Fibroblast of villous mesenchyme (primary cell): ENCODE data around the gene SKI. TPM values are rescaled to one million over a fixed set of nuclear protein-coding genes. Genes with fewer than 3 reads are reported as not detected.
A peak's percentile ranks its signal among the peaks of the same experiment; 100 is the strongest.

ENCODE experiments used
- DNase-seq: peaks from one replicate; pipeline ENCODE4 v3.0.0-alpha.2; 2010; ENCODE audit warnings: low read depth
- H3K4me3 ChIP-seq: 2 replicates; pipeline ENCODE4 v1.5.1; 2011; ENCODE audit warnings: low read depth, mild to moderate bottlenecking, low read length
- total RNA-seq: library from RNA; depleted of rRNA; stranded (reverse); fragments of >200 nt; gene quantifications from 2 replicates; pipeline ENCODE4 v1.2.3, GENCODE V29; 2012
- TF ChIP-seq, protein P1 (sequence below): IDR thresholded peaks from 2 replicates; pipeline ENCODE4 v1.5.1; 2012; ENCODE audit warnings: low read depth, mild to moderate bottlenecking, low read length; ENCODE audit not compliant: insufficient read depth

Gene SKI
- total RNA-seq, 1 donor, result 26.8 TPM

DNA sequence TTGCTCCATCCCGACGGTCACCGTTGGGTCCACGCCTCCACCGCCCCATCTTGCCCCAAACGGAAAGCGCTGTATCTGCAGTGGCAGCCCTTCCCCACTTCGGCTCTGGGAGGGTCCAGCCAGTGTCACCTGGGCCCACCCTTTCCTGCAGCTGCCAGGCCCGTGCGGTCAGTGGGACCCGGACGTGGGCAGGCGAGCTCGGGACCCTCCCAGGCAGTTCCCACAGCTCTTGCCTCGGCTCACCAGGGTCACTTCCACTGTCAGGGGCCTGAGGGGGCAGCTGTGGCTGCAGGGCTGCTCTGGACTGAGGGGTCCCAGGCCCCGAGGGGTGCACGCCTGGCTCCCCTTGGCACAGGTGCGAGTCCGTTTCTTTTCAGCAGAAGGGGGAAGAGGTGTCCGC, 80.7 kb downstream of the SKI start:
- DNase-seq, result no peak
- no peak overlapping the region for H3K4me3 ChIP-seq
- TF ChIP-seq, protein P1, sequence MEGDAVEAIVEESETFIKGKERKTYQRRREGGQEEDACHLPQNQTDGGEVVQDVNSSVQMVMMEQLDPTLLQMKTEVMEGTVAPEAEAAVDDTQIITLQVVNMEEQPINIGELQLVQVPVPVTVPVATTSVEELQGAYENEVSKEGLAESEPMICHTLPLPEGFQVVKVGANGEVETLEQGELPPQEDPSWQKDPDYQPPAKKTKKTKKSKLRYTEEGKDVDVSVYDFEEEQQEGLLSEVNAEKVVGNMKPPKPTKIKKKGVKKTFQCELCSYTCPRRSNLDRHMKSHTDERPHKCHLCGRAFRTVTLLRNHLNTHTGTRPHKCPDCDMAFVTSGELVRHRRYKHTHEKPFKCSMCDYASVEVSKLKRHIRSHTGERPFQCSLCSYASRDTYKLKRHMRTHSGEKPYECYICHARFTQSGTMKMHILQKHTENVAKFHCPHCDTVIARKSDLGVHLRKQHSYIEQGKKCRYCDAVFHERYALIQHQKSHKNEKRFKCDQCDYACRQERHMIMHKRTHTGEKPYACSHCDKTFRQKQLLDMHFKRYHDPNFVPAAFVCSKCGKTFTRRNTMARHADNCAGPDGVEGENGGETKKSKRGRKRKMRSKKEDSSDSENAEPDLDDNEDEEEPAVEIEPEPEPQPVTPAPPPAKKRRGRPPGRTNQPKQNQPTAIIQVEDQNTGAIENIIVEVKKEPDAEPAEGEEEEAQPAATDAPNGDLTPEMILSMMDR, result no peak

DNA sequence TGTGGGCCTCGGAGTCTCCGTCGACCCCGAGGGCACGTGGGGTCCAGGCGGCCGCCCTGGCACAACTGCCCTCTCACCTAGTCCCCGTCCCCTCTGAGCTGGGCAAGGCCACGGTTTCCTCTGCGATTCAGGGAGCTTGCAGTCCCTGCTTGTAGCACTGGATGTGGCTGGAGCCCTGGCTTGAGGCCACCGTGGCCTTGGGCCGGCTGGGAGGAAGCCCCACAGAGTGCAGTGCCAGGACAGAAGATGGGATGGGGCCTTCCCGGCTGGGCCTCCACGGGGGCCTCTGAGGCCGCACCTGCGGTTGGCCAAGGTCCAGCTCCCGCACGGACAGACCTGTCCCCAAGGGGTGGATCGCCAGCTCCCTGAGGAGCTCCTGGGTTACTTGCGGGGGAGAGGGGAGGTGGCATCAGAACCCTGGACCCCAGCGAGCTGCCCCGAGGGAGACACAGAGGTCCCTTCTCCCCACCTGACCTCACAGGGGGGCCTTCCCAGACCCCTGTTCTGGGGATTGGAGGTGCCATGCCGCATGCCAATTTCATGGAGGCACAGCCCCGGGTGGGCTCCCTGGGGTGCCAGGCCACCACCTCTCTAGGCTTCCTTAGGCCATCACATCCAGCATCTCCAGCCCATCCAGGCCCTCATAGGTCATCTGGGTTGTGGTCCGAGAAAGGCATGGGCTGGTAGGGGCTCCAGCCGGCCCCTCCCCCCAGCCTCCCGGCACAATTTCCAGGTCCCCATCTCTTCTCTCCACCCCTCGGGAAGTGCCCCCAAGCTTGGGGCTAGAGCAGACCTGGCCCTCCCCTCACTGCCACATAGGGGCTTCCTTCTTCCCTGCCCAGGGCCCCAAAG, 82.4 kb downstream of the SKI start:
- no peak for DNase-seq
- TF ChIP-seq, protein P1, result no peak
- H3K4me3 ChIP-seq, result no peak overlapping the region

DNA sequence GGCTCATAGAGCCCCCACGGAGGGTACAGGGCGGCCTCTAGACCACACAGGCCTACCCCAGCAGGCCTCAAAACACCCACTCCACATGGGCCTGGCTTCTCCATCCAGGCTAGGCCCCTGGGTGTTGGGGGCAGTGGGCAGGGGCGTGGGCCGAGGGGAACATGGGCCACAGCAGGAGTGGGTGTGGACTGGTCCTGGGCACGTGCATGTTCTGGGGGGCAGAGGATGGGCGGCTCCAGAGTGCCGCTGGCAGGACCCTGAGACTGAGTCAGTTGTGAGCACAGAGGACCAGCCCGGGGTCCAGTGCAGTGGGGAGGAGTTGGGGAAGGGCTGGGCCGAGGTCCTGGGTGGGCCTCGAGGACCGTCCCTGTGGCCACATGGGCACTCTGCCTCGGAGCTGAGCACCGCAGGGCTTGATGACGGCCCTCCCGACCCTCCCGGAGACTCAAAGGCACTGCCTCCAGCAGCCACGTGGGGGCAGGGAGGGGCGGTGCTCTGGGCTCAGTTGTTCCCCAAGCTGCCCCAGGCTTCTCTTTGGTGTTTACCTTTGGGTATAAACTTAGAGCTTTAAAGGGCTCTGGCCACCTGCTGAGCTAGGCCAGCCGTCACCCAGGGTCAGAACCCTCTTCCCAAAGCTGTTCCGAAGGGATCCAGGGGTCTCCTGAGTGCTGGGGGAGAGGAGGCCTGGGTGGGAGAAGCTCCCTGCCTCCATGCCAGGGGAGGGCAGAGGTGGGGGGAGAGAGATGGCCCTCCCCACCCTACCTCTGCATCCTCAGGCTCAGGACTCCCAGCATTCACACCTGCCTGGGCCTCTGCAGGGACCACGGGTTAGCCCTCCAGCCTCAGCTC, 83.3 kb downstream of the SKI start:
- TF ChIP-seq, protein P1, result peak; percentile 54
- peak; percentile 79 for DNase-seq
- H3K4me3 ChIP-seq, result no peak overlapping the region

DNA sequence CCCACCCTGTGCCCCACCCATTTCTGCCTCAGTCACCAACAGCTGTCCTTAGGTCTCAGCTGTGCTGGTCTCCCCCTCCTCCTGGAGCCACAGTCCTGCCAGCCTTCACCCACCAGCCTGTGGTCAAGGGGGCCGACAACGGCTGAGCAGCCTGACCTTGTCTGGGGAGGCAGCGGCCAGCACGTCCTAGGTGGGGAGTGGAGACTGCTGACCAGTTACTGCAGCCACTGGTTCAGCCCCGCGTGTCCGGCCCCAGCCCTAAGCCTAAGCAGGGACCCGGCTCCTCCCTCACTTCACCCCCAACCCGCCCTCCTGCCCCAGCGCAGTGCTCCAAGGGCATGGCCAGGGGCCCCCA, 84.0 kb downstream of the SKI start:
- TF ChIP-seq, protein P1, result no peak
- H3K4me3 ChIP-seq, result no peak overlapping the region
- no peak for DNase-seq

DNA sequence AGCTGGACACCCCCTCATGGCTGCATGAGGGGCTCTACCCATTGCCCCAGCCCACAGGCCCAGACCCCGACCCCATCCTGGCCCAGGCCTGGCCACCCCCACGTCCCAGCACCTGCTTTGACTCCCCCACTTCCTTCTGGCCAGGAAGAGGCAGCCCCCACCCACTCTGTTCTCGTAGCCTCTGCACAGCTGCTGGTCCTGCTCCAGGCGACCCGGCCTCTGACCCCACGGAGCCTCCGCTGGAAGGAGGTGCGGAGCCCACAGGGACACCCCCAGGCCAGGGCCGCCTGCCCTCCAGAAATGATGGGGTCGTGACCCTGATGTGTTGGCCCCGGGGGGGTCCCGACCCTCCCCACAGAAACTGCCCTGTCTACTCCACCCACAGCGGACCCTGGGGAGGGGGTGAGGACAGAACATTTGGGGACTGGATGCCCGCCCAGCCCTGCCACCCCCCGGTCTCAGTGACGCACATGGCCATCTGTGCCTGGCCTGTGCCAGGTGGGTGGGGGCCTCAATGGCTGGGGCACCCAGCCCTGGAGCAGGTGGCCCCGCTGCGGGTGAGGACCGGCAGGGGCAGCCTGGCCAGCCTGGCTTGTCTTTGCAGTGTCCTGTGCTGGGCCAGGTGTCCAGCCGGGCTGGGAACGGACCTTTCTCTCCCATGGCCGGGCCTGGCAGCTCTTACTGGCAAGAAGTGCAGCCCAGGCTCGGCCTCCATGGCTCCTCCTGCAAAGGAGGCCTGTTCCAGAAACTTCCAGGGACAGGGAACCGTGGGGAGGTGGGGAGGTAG, 84.6 kb downstream of the SKI start:
- H3K4me3 ChIP-seq, result no peak overlapping the region
- TF ChIP-seq, protein P1, result no peak
- no peak for DNase-seq

DNA sequence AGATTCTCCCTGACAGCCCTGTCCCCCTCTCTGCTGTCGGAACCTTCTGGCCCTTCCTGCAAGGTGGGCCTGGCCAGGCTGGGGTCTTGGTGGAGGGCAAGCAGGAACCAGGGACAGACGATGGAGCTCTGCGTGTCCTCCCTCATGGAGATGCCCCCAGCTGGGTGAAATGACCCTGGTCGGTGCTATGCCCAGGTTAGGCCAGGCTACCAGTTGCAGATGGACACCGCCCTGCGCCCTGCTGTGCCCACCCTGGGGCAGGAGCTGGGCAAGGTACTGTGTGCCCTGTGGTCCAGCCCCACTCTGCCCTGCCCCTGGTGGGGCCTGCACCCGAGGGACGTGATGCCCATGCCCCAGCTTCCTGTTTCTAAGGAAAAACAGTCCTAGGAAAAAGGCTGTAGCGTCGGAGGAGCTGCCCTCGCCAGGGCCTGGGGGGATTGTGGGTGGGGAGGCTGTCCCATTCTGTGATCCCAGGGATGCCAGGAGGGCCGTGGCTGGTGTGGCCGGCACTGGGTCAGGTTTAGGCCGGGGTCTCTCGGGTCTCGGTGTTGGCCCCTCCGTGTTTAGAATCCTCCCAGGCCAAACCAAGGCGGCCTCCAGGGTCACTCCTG, 85.6 kb downstream of the SKI start:
- TF ChIP-seq, protein P1, result no peak
- peak overlapping the region; percentile 45 for H3K4me3 ChIP-seq
- DNase-seq, result no peak
